Peyer's patch (tissue), 4 donors: ENCODE results near the gene SSH2. TPM values are rescaled to one million over a fixed set of nuclear protein-coding genes. Genes with fewer than 3 reads are reported as not detected.
A peak's percentile ranks its signal among the peaks of the same experiment; 100 is the strongest.
"Not testable (repeated sequence)": the region's sequence is repeated elsewhere in the genome, so short reads cannot be mapped to it uniquely, and the experiment has no call there.

Experiments used
- DNase-seq, 3 donors: peaks; one replicate each; pipeline ENCODE4 v3.0.0-alpha.2; 2017 to 2019
- H3K27ac ChIP-seq, 4 donors: fragments of 200-600 bp; sonication (generic); one replicate each; pipeline ENCODE4 v1.5.1; 2016 to 2019
- H3K27me3 ChIP-seq, 2 donors: fragments of 200-600 bp; sonication (generic); one replicate each; pipeline ENCODE4 v1.5.1; 2019
- H3K36me3 ChIP-seq, 3 donors: fragments of 200-600 bp; sonication (generic); one replicate each; pipeline ENCODE4 v1.5.1; 2016 to 2019
- H3K4me1 ChIP-seq, 4 donors: fragments of 200-600 bp; sonication (generic); one replicate each; pipeline ENCODE4 v1.5.1; 2016 to 2019
- H3K4me3 ChIP-seq, 4 donors: fragments of 200-600 bp; sonication (generic); 1 replicate in 3 of 4; 2 replicates in 1 of 4; pipeline ENCODE4 v1.5.1; 2016 to 2019; ENCODE audit warnings: mild to moderate bottlenecking in 1 of 4
- H3K9me3 ChIP-seq, 4 donors: fragments of 200-600 bp; sonication (generic); one replicate each; pipeline ENCODE4 v1.5.1; 2016 to 2019; ENCODE audit warnings: mild to moderate bottlenecking in 1 of 4
- POLR2A ChIP-seq, 2 donors: fragments of 450-650 bp; IDR thresholded peaks; one replicate each; pipeline ENCODE4 v1.5.1; 2017; ENCODE audit warnings: antibody characterized with exemption in 2 of 2, mild to moderate bottlenecking in 2 of 2, moderate library complexity in 2 of 2
- total RNA-seq, 4 donors: library from RNA; depleted of rRNA; stranded (reverse); fragments of >200 nt; gene quantifications; one replicate each; pipeline ENCODE4 v1.1.0, GENCODE V29; 2016
- TF ChIP-seq, protein P1 (sequence below), 6 experiments: fragments of 450-650 bp in 4 of 6; fragments of 200-600 bp in 2 of 6; sonication (generic) in 1 of 6; IDR thresholded peaks; one replicate each; pipeline ENCODE4 v1.5.1; 2017 to 2019; ENCODE audit warnings: antibody characterized with exemption in 6 of 6, mild to moderate bottlenecking in 3 of 6, moderate library complexity in 1 of 6

Gene SSH2
- total RNA-seq, 4 donors from 2014 or later: 45.4 to 139 (median 58.2) TPM

DNA sequence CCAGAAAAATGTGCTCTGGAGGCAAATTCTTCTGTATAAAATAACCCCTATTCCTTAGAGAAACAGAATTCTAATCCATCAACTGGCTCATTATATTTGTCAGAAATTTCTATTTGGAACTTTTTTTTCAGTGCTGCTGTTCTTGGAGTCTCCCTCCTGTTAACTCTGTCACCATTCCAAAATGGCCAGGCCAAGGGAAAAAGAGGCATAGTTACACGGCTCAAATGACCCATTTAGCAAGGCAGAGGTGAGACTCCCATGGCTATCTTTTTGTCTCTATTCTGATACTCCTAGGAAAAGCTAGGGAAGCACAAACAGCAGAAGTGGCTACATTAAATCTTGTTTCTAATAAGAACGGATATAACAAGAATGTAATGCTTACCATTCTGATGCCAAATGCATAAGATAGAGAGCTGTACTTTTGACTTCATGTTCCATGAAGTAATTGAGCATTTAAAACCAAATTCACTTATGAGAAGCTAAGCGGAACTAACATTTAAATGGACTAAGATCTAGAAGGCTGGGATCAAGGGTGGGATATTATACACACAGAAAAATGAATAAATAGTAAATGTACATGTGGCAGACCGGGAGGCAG is 242.9 kb downstream of the SSH2 start:
- H3K4me1 ChIP-seq: peaks cover 0 to 8% (median 2%) of the 10 kb centered on the region in 4 donors
- DNase-seq: no peak
- H3K36me3 ChIP-seq: peaks cover 0 to 6% (median 0%) of the 10 kb centered on the region in 3 donors
- TF ChIP-seq, protein P1, sequence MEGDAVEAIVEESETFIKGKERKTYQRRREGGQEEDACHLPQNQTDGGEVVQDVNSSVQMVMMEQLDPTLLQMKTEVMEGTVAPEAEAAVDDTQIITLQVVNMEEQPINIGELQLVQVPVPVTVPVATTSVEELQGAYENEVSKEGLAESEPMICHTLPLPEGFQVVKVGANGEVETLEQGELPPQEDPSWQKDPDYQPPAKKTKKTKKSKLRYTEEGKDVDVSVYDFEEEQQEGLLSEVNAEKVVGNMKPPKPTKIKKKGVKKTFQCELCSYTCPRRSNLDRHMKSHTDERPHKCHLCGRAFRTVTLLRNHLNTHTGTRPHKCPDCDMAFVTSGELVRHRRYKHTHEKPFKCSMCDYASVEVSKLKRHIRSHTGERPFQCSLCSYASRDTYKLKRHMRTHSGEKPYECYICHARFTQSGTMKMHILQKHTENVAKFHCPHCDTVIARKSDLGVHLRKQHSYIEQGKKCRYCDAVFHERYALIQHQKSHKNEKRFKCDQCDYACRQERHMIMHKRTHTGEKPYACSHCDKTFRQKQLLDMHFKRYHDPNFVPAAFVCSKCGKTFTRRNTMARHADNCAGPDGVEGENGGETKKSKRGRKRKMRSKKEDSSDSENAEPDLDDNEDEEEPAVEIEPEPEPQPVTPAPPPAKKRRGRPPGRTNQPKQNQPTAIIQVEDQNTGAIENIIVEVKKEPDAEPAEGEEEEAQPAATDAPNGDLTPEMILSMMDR (IDR thresholded peaks at IDR 0.05): no peak
- TF ChIP-seq POLR2A (IDR thresholded peaks at IDR 0.05): no peak
- H3K4me3 ChIP-seq: no peak overlapping the region
- no peaks in the 10 kb centered on the region for H3K9me3 ChIP-seq
- H3K27me3 ChIP-seq: no peaks in the 10 kb centered on the region
- no peak overlapping the region for H3K27ac ChIP-seq

DNA sequence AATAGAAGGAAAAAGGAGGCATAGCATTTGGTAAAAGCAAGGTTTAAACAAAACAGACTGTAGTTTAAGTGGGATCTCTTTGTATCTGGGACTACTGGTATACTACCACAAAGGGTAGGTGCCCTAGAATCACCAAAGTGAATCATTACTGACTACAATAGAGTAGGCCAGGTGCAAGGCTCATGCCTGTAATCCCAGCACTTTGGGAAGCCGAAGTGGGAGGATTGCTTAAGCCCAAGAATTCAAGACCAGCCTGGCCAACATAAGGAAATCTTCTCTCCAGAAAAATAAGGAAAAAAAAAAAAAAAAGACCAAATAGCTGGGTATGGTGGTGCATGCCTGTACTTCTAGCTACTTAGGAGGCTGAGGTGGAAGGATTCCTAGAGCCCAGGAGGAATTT is 246.5 kb downstream of the SSH2 start:
- no peak for DNase-seq
- Histone ChIP-seq H3K36me3 (peaks cover 0 to 10% (median 0%) of the 10 kb centered on the region in 3 donors), H3K9me3 (no peaks in the 10 kb centered on the region), H3K27me3 (no peaks in the 10 kb centered on the region), H3K4me3 (no peak overlapping the region), H3K4me1 (peaks cover 0 to 8% (median 2%) of the 10 kb centered on the region in 4 donors), H3K27ac (peak overlapping the region in 3 of 4 donors; percentile 0 to 60 (median 56))
- TF ChIP-seq, protein P1 (IDR thresholded peaks at IDR 0.05): no peak
- no peak for TF ChIP-seq POLR2A (IDR thresholded peaks at IDR 0.05)

DNA sequence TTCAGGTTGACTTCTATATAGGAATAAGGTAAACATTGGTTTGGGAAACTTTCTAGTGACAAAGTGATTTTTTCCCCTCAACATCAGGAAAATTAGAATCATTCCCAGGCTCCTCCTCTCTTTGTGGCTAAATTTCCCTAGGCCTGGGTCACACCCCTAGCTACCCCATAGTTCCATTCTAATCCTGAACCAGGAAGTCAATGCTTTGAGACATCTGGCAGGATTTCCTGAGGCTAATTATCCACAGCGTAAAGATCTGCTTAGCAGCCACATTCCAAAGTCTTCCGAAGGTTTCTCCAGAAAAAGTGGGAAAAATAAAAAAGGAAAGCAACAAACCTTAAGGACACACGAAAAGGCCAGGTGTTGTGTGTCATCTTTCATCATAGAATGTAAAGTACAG is 247.0 kb downstream of the SSH2 start:
- Histone ChIP-seq H3K36me3 (peaks cover 0 to 5% (median 0%) of the 10 kb centered on the region in 3 donors), H3K9me3 (no peaks in the 10 kb centered on the region), H3K27ac (peak overlapping the region; percentile 0 to 60 (median 32)), H3K27me3 (no peaks in the 10 kb centered on the region), H3K4me1 (peaks cover 0 to 5% (median 2%) of the 10 kb centered on the region in 4 donors), H3K4me3 (no peak overlapping the region)
- TF ChIP-seq, protein P1 (IDR thresholded peaks at IDR 0.05): no peak
- no peak for TF ChIP-seq POLR2A (IDR thresholded peaks at IDR 0.05)
- no peak for DNase-seq

DNA sequence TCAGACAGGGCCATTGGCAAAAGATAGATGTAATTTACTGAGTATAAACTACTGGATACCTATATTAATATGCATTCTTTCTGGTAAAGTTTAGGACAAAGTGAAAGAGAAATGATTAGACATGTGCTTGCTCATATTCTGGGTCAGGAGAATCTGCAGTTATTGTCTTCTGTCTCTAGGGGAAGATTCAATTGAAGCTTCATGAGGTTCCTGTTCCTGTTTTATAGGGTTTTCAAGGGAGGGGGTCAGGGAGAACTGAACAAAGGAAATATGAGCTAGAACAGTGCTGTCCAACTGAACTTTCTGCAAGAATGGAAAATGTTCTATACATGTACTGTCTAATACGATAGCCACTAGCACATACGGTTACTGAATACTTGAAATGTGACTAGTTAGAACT is 248.0 kb downstream of the SSH2 start:
- Histone ChIP-seq H3K27ac (peak overlapping the region in 2 of 4 donors; percentile 29 to 56), H3K27me3 (no peaks in the 10 kb centered on the region), H3K4me3 (no peak overlapping the region), H3K4me1 (peaks cover 0 to 5% (median 0%) of the 10 kb centered on the region in 4 donors), H3K9me3 (no peaks in the 10 kb centered on the region), H3K36me3 (peaks cover 0 to 4% (median 0%) of the 10 kb centered on the region in 3 donors)
- no peak for DNase-seq
- no peak for TF ChIP-seq POLR2A (IDR thresholded peaks at IDR 0.05)
- TF ChIP-seq, protein P1 (IDR thresholded peaks at IDR 0.05): peak in 2 of 6 experiments; percentile 9 to 27

DNA sequence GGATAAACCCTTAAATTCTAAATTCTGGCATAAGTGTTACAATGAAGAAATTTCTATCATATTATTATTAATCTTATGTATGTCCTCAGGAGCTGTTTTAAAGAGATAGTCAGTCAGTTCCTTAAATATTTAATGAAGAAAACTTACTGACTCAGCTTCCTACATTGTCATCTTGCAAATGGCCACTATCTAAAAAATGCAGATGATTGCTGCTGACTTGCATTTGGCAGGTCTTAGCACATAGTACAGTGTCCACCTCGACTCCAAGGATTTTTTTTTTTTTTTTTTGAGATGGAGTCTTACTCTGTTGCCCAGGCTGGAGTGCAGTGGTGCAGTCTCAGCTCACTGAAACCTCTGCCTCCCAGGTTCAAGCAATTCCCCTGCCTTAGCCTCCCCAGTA is 252.2 kb downstream of the SSH2 start:
- no peaks in the 10 kb centered on the region for H3K9me3 ChIP-seq
- no peak for DNase-seq
- no peak for TF ChIP-seq POLR2A (IDR thresholded peaks at IDR 0.05)
- H3K4me1 ChIP-seq: peaks cover 0 to 5% (median 0%) of the 10 kb centered on the region in 4 donors
- no peak overlapping the region for H3K4me3 ChIP-seq
- H3K27me3 ChIP-seq: no peaks in the 10 kb centered on the region
- peak overlapping the region in 1 of 4 donors; percentile 15 for H3K27ac ChIP-seq
- H3K36me3 ChIP-seq: peaks cover 0 to 16% (median 0%) of the 10 kb centered on the region in 3 donors

DNA sequence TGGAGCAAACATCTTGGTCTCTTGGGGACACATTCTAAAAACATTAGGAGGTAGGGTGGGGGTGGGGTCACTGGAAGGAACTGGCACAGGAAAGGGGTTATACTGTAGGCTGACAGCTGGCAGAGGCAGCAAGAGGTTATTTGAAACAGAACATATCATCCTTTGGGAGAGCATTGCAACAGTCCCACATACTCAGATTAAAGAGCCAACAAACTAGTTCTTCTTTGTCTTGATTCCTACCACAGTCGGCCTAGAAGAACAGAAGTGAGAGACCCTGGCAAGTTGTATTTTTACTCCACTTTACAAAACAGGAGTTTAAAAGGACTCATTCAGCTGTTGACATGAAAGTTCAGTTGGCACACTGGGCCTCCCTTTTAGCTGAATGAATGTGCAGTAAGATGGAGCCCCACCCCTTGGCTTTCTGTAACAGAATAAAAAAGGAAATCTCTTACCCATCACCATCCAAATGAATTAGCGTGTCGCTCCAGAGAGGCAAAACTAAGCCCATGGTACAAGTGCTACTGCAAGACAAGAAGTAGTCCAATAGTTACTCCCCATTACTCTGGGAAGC is 252.7 kb downstream of the SSH2 start:
- H3K4me3 ChIP-seq: no peak overlapping the region
- DNase-seq: no peak
- no peak for TF ChIP-seq POLR2A (IDR thresholded peaks at IDR 0.05)
- TF ChIP-seq, protein P1 (IDR thresholded peaks at IDR 0.05): no peak
- H3K27me3 ChIP-seq: no peaks in the 10 kb centered on the region
- H3K9me3 ChIP-seq: no peaks in the 10 kb centered on the region
- peak overlapping the region in 1 of 4 donors; percentile 15 for H3K27ac ChIP-seq
- peaks cover 0 to 22% (median 0%) of the 10 kb centered on the region in 3 donors for H3K36me3 ChIP-seq
- H3K4me1 ChIP-seq: peaks cover 0 to 1% (median 0%) of the 10 kb centered on the region in 4 donors

DNA sequence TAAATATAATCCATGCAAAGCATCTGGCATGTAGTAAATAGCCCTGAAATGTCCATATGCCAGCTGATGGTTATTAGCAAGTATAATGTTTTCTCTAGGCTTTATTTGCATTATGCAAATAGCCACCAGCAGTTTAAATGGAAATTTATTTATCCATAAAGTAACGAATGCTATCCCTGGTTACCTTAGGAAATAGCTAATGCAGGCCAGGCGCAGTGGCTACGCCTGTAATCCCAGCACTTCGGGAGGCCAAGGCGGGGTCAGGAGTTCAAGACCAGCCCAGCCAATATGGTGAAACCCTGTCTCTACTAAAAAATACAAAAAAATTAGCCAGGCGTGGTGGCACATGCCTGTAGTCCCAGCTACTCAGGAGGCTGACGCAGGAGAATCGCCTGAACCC is 254.1 kb downstream of the SSH2 start:
- not testable (repeated sequence) for H3K27me3 ChIP-seq, H3K27ac ChIP-seq, H3K4me1 ChIP-seq, H3K4me3 ChIP-seq, H3K9me3 ChIP-seq, DNase-seq
- H3K36me3 ChIP-seq: peaks cover 0 to 35% (median 0%) of the 10 kb centered on the region in 3 donors
